IPS-NIHi7 (cell line): Measurements from ENCODE around the gene PPP1R14B.

Experiments used
- DNase-seq: peaks from one replicate; pipeline ENCODE4 v3.0.0; 2012; ENCODE audit warnings: mixed read lengths; ENCODE audit errors: extremely low spot score

PPP1R14B gene

DNA sequence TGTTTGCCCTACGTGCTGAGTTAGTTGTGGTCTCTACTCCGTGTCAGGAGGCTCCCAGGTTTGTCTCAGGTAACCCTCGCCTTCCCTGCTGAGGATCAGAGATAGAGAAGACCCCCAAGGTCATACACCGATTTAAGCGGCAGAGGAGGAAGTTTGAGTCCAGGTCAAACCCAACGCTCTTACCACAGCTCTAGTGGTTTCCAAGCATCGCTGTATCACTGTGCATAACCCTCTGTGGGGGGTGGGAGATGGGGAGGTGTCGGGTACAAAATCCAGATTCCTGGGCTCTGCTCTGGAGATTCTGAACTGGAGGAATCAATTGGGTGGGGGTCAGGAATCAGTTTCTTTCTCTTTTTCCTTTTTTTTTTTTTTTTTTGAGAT, 15.8 kb downstream of the PPP1R14B start:
- no peak for DNase-seq

GRCh38 chr11:64230171-64230984, 16.4 kb downstream of the PPP1R14B start, which contains the start of gene DNAJC4:
Gene DNAJC4, plus strand, starts transcription at chr11:64230548. Its CDS starts 307 bp downstream, at chr11:64230855.
- DNase-seq = peak; percentile 90

DNA sequence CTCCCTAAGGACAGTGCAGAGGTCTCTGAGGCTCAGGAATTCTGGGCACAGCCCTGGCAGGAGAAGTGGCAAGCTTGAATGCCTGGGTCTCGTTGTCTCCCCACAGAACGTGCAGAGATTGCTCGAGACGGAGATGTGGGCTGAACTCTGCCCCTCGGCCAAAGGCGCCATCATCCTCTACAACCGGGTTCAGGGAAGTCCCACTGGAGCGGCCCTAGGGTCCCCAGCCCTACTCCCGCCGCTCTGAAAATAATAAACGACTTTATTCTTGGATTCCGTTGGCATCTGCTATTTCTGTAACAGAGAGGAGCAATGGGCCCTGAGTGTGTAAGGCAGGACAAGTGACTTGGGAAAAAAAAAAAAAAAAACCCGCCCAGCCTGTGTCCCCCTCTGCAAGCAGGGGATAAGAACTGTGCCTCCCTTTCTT, 17.0 kb downstream of the PPP1R14B start:
- DNase-seq = no peak

- no peak for DNase-seq
Observed at GRCh38 chr11:64229090-64229743, 17.5 kb downstream of the PPP1R14B start.

DNA sequence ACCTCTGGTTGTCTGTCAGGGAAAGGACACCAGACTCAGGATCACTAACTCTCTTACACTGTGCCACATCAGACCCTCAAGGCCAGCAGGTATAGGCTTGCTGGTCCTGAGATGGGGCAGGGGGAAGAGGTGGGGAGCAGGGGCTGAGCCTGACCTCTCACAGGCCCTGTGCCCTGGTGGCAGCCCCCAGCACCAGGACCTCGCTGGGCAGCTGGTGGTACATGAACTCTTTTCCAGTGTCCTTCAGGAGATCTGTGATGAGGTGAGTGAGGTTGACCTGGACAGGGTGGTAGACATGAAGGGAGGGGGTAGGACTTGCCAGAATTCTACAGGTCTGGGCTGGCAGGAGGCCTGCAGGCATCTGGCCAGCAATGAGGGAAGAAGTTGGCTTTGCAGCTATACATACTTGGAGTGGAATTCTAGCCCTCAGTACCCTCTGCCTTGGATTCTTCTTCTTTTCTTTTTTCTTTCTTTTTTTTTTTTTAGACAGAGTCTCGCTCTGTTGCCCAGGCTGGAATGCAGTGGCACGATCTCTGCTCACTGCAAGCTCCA, 19.3 kb downstream of the PPP1R14B start:
- DNase-seq = no peak

GRCh38 chr11:64226507-64227051, 20.2 kb downstream of the PPP1R14B start:
- no peak for DNase-seq

DNA sequence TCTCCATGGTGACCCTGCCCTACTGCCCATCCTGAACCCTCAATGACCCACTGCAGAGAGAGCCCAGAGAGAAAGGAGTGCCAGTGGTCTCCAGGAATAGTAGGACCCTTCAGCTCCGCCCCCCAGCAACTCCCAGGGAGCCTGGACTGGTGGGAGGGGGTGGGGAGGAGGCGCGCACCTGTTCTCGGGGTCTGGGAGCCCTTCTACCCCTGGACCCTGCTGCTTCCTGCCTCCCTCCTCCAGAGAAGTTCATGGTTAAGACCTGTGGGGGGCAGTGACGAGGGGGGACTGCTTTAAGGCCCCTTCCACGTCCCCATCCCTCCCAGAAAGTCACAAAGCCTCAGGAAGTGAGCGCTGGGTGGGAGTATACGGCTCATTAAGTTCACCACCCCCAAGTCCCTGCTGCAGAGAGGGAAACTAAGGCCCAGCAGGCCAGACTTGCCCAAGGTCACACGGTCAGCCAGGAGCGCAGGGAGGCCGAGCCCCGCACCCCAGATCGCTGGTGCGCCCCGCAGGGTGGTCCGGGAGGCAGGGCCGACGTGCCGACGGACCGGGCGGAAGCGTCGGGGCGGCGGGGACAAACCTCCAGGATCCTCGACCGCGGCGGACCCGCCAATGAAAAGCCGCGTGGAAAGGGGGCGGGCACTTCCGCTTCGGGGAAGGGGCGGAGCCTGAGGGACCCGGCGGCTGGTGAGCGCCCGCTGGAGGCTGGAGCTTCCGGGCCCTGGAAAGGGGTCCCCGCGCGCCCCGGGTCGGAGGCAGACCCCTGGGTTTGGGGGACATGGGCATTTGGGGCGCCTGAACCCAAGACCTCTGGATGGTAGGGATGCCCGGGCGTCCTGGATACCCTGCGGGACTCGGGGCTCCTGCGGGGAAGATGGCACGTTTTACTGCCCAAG, 20.9 kb downstream of the PPP1R14B start, which contains the start of the genes NUDT22 and TRPT1:
TSS of gene NUDT22 (plus strand) at position 667 of the 899 bp plus-strand sequence. CDS start 379 bp downstream, outside the sequence.
TSS of gene TRPT1 (minus strand) at position 579 of the 899 bp plus-strand sequence. CDS start at position 253, 326 bp downstream.
- DNase-seq = peak; percentile 94

GRCh38 chr11:64224891-64225607, 21.7 kb downstream of the PPP1R14B start:
- DNase-seq = no peak

DNA sequence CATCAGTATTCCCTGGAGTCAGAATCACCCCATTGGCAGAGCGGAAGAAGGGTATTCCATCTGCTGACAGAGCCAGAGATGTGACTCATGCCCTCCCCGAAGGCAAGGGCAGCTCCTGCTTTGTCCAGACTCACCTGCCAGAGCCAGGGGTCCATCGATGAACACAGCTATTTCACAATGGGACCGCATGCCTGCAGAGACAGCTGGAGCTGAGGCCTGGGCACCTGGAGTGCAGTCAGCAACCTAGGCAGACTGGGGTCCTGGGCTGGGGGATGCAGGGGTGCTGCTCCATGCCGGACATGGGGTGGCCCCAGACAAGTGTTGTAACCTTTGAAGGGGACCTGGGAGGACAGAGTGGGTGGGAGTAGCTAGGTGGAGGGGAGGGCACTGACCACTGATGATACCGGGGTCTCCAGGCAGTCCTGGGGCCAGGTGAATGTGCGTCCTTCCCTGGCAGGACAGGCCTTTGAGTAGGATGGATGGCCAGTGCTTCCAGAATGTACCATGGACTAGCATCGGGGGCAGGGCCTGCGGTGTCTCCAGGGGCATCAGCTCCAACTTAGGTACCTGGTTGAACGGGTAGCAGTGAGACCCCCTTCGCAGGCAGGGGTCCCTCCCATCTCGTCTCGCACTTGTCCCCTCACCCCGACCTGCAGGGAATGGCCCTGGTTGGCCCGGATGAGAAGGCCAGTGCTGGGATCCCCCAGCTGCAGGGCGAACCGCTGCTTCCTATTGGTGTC, 22.4 kb downstream of the PPP1R14B start:
- no peak for DNase-seq

- no peak for DNase-seq
Observed at GRCh38 chr11:64223001-64223651, 23.6 kb downstream of the PPP1R14B start.

DNA sequence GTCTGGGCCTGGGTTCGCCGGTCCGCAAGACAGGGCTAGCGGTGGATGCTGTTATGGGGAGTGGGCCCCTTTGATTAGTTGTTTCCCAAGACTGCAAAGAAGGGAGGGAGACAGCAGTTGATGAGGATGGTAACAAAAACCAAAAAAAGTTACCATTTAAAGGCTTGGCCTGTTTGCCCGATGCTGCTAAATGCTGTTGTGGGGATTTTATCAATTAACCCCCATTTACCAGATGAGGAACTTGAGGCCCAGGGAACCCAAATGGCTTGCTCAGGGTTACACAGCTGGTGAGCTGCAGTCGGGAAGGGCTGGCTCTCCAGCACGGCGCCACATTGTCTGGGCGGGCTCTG, 24.1 kb downstream of the PPP1R14B start:
- no peak for DNase-seq

DNA sequence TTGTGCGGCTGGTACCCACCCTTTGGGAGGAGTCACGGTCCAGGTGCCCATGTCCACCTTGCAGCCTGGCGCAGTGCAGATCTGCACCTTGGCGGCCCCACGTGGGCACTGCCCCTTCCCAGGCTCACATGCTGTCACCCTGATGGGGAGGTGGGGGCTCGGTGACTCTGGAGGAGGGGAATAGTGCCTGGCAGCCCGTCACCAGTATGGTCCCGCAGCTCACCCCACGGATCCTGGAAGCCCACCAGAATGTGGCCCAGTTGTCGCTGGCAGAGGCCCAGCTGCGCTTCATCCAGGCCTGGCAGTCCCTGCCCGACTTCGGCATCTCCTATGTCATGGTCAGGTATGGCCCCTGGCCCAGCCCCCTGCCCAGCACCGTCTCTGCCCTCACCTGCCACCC, 25.9 kb downstream of the PPP1R14B start:
- DNase-seq = no peak

DNA sequence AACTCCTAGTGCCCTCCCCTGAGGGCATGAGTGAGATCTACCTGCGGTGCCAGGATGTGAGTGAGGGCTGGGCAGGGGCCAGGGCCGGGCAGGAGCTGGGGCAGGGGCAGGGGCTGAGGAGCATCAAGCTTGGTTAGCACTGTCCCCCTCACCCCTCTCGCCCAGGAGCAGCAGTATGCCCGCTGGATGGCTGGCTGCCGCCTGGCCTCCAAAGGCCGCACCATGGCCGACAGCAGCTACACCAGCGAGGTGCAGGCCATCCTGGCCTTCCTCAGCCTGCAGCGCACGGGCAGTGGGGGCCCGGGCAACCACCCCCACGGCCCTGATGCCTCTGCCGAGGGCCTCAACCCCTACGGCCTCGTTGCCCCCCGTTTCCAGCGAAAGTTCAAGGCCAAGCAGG, 26.5 kb downstream of the PPP1R14B start:
- DNase-seq = no peak

- DNase-seq = no peak
Observed at GRCh38 chr11:64219755-64220154, 27.0 kb downstream of the PPP1R14B start.

DNA sequence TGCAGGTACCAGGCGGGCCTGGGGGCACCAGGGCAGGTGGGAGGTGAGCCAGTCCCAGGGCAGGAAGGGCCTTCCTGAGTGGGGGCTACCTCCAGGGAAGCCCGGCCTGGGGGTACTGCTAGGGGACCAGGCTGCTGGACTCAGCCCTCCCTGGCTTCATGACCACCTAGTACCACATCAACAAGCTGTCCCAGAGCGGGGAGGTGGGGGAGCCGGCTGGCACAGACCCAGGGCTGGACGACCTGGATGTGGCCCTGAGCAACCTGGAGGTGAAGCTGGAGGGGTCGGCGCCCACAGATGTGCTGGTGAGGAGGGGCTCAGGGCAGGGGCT, 27.4 kb downstream of the PPP1R14B start:
- DNase-seq = no peak

GRCh38 chr11:64218628-64219353, 28.0 kb downstream of the PPP1R14B start:
- no peak for DNase-seq

DNA sequence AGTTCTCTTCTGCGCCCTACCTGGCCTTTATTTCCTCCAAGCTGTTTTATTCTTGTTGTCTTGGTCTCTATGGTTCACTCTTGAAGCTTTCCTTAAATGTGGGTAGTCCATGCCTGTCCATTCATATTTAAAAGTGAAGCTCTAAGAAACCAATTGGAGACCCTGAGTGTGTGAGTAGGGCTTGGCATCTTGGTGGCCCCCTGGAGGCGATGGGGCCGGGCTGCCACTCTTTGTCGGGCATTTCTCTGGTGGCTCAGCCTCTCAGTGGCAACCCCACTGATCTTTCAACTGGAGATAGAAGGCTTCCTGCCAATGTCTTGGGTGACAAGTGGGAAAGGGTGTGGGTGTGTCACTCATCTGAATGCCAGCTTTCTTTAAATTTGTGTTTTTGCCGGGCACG, 29.9 kb downstream of the PPP1R14B start:
- no peak for DNase-seq

DNA sequence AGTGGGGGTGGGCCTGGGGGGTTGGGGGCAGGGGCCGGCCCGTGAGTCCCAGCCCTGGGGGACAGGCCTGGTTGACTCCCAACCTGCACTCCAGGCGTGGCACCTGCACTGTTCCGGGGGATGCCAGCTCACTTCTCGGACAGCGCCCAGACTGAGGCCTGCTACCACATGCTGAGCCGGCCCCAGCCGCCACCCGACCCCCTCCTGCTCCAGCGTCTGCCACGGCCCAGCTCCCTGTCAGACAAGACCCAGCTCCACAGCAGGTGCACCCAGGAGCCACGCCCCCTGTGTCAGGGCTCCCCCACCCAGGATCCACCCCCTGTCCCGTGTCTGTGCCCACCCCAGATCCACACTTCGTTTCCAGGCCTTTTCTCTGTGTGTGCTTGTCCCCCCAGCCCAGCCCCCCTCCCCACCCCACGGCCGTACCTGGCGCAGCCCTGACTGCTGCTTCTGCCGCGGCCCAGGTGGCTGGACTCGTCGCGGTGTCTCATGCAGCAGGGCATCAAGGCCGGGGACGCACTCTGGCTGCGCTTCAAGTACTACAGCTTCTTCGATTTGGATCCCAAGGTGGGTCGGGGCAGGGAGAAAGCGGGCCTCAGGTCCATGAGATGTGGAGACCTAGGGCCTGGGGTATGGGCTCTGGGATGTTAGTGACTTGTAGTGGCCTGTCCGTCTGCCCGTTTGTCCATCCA, 35.4 kb downstream of the PPP1R14B start:
- no peak for DNase-seq
